HepG2 (cell line): Measurements from ENCODE around the gene PMEPA1. TPM values are rescaled to one million over a fixed set of nuclear protein-coding genes. Genes with fewer than 3 reads are reported as not detected.

ENCODE experiments used
- ATAC-seq: fragments of 200-7000 bp; cut with Tn5 transposase; 3 replicates; pipeline ENCODE4 v1.9.1; 2020; ENCODE audit warnings: mild to moderate bottlenecking, moderate library complexity
- BruUV-seq: library from RNA; stranded (reverse); fragments of 400-500 nt; replicated peaks from 2 replicates; lab custom pipeline; 2021; lab: Mats Ljungman, UMichigan
- CTCF ChIA-PET: fragments of 300-600 bp; formaldehyde crosslinking; extraction: SDS; loops from one replicate; lab custom pipeline; 2021; ENCODE audit warnings: low total read pairs, inconsistent platforms, low intra/inter-chr PET ratio; lab: Yijun Ruan, JAX
- POLR2A ChIA-PET: fragments of 350-600 bp; sonication (Branson Sonifier 250); formaldehyde crosslinking; loops from one replicate; lab custom pipeline; 2020; ENCODE audit warnings: antibody characterized with exemption, inconsistent platforms; lab: Yijun Ruan, JAX
- DNase-seq: peaks from one replicate; pipeline ENCODE4 v3.0.0-alpha.2; 2015; ENCODE audit warnings: low spot score
- FAIRE-seq: peaks from 3 replicates; lab custom pipeline; 2011; peaks lifted over from hg19 to GRCh38; lab: Jason Lieb, UNC
- H2AFZ ChIP-seq: one replicate; pipeline ENCODE4 v1.6.1; 2011; ENCODE audit warnings: low read length, inconsistent platforms
- H3K27ac ChIP-seq: fragments of 300-600 bp; 3 replicates; pipeline ENCODE4 v1.8.0; 2011; ENCODE audit warnings: mixed run types, mild to moderate bottlenecking, mixed read lengths, low read length, inconsistent platforms; ENCODE audit not compliant: insufficient read depth; ENCODE audit errors: extremely low read length
- H3K27me3 ChIP-seq, 2 experiments: fragments of 200-600 bp in 1 of 2; 2 replicates in 1 of 2; 3 replicates in 1 of 2; pipeline versions ENCODE4 v1.6.0 to v1.8.0; 2011; ENCODE audit warnings: low read length in 2 of 2, mild to moderate bottlenecking in 2 of 2, moderate library complexity in 2 of 2, inconsistent platforms in 1 of 2; ENCODE audit not compliant: insufficient read depth in 2 of 2, control insufficient read depth in 1 of 2
- H3K36me3 ChIP-seq, 2 experiments: fragments of 200-600 bp in 1 of 2; replicated peaks in 1 of 2; 2 replicates in 1 of 2; 3 replicates in 1 of 2; pipeline versions ENCODE4 v1.5.1 to v1.8.0; 2011; ENCODE audit warnings: low read length in 2 of 2, inconsistent platforms in 1 of 2; ENCODE audit not compliant: insufficient read depth in 2 of 2, control insufficient read depth in 1 of 2
- H3K4me1 ChIP-seq: 2 replicates; pipeline ENCODE4 v1.5.1; 2012; ENCODE audit warnings: low read length, inconsistent platforms; ENCODE audit not compliant: insufficient read depth
- H3K4me2 ChIP-seq: 2 replicates; pipeline ENCODE4 v1.6.0; 2011; ENCODE audit warnings: low read depth, low read length, inconsistent platforms
- H3K4me3 ChIP-seq, 3 experiments: fragments of 200-600 bp in 1 of 3; sonication (generic), shearing (Covaris generic) in 1 of 3; replicated peaks in 1 of 3; 2 replicates each; pipeline ENCODE4 v1.5.1; 2011 to 2016; ENCODE audit warnings: low read length in 3 of 3, inconsistent platforms in 2 of 3, low read depth in 2 of 3, mild to moderate bottlenecking in 2 of 3, control low read depth in 1 of 3, mixed read lengths in 1 of 3; ENCODE audit not compliant: insufficient read depth in 1 of 3
- H3K79me2 ChIP-seq: one replicate; pipeline ENCODE4 v1.6.1; 2011; ENCODE audit warnings: low read length, inconsistent platforms; ENCODE audit not compliant: insufficient read depth
- H3K9ac ChIP-seq: 2 replicates; pipeline ENCODE4 v1.6.0; 2011; ENCODE audit warnings: mild to moderate bottlenecking, low read depth, low read length, inconsistent platforms; ENCODE audit not compliant: insufficient read depth
- H3K9me3 ChIP-seq: 2 replicates; pipeline ENCODE4 v1.5.1; 2012; ENCODE audit warnings: mild to moderate bottlenecking, low read length
- H4K20me1 ChIP-seq: 2 replicates; pipeline ENCODE4 v1.6.0; 2011; ENCODE audit warnings: inconsistent platforms, mild to moderate bottlenecking, low read length, moderate library complexity; ENCODE audit not compliant: insufficient read depth
- DPF2 ChIP-seq: sonication (generic); formaldehyde crosslinking; IDR thresholded peaks from 2 replicates; pipeline ENCODE4 v1.4.0; 2020; ENCODE audit warnings: mild to moderate bottlenecking, low read depth, missing genetic modification reagents, borderline replicate concordance
- RARA ChIP-seq: IDR thresholded peaks from 2 replicates; pipeline ENCODE4 v1.6.1; 2016; ENCODE audit warnings: missing genetic modification reagents, missing compliant biosample characterization
- SP2 ChIP-seq: sonication (generic); formaldehyde crosslinking; IDR thresholded peaks from 2 replicates; pipeline ENCODE4 v1.5.1; 2020; ENCODE audit warnings: mild to moderate bottlenecking, missing genetic modification reagents
- TOPORS ChIP-seq: sonication (generic); formaldehyde crosslinking; IDR thresholded peaks from 2 replicates; pipeline ENCODE4 v1.8.0; 2023; ENCODE audit warnings: mild to moderate bottlenecking, missing genetic modification reagents
- ZNF232 ChIP-seq: sonication (generic); formaldehyde crosslinking; IDR thresholded peaks from 2 replicates; pipeline ENCODE4 v1.4.0; 2020; ENCODE audit warnings: missing genetic modification reagents, borderline replicate concordance
- WGBS: methylation state at CpG from one replicate; pipeline ENCODE4 v1.1.6; 2017; ENCODE audit warnings: low lambda C conversion rate; 5-methylcytosine and 5-hydroxymethylcytosine counted together
- in situ Hi-C: cut with HindIII; loops from 2 replicates; pipeline ENCODE4 v1.10.0; 2017; ENCODE audit warnings: low pct_unique_long_range_greater_than_20kb; ENCODE audit not compliant: extremely low pct_ligation_motif_present
- intact Hi-C: fragments of 100-400 bp; cut with micrococcal nuclease; formaldehyde crosslinking; loops from one replicate; pipeline ENCODE4 v1.10.0; 2022; ENCODE audit not compliant: unreplicated experiment
- polyA plus RNA-seq, 8 experiments: library from polyadenylated mRNA; depleted of rRNA in 3 of 8; stranded (reverse) in 7 of 8; unstranded in 1 of 8; fragments of >200 nt; fragmentation: Illumina TruSeq in 4 of 8; extraction: Trizol in 4 of 8; gene quantifications; 2 replicates each; pipeline versions ENCODE4 v1.2.1 to v1.2.3, GENCODE V29; 2011 to 2016; ENCODE audit warnings: low read depth in 4 of 8, missing spikeins in 1 of 8, mixed read lengths in 1 of 8; ENCODE audit not compliant: insufficient read depth in 1 of 8
- total RNA-seq, 5 experiments: library from RNA; depleted of rRNA; stranded (reverse); fragments of >200 nt; fragmentation: Illumina TruSeq; extraction: Trizol; gene quantifications; 2 replicates each; pipeline ENCODE4 v1.2.3, GENCODE V29; 2016; ENCODE audit warnings: low read depth in 1 of 5
- TF ChIP-seq, protein P1 (sequence below): sonication (generic); formaldehyde crosslinking; IDR thresholded peaks from 2 replicates; pipeline ENCODE4 v1.5.0; 2020; ENCODE audit warnings: mild to moderate bottlenecking, missing genetic modification reagents, moderate library complexity
- TF ChIP-seq, protein P2 (sequence below): sonication (generic); formaldehyde crosslinking; IDR thresholded peaks from 2 replicates; pipeline ENCODE4 v1.5.1; 2020; ENCODE audit warnings: mild to moderate bottlenecking, missing genetic modification reagents, moderate library complexity
- TF ChIP-seq, protein P3 (sequence below): sonication (generic); formaldehyde crosslinking; IDR thresholded peaks from 2 replicates; pipeline ENCODE4 v1.4.0; 2020; ENCODE audit warnings: missing genetic modification reagents

The PMEPA1 gene
- total and polyA plus RNA-seq, 2 of the 13 experiments (the other 11 are each of a cell fraction or from before 2014, with no cell fraction given): not detected

DNA sequence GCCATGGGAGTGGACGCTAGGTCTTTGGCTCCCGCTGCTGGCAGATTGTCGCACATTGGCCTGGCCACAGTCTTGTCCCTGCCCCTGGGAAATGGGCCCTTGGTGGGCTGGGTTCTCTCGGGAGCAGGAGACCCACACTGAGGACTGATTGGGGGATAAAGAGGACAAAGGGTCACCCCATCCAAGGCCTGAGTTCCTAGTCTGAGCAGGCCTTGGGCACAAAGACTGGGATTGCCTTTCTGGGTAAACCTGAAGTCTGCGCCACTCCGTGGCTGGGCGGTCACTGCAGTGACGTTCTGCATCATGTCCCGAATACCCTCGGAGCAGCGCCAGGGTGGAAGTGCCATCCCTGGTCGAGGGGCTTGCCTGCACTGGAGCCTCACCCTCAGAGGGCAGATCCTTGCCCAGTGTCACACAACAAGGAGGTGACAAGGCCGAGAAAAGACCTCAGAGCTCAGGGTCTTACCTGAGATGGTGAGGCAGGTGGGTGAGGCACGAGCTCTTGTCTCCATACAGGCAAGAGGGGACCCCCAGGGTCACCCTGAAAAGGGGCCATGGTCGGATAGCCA is 53.5 kb downstream of the PMEPA1 start:
- intact Hi-C loops: no loop called here
- CTCF ChIA-PET: interaction anchor here (2.6 kb wide), 1 partner anchor 523 kb away, joined by 18 read pairs; no protein-coding TSS in a partner anchor
- Histone ChIP-seq H3K36me3 (no peaks in the 10 kb centered on the region), H3K27me3 (peaks cover 34 to 97% of the 10 kb centered on the region in 2 experiments), H3K27ac (no peak overlapping the region), H3K4me3 (no peak overlapping the region), H2AFZ (no peak overlapping the region)
- no peak for TF ChIP-seq TOPORS (CRISPR knock-in tag)
- TF ChIP-seq, protein P1, sequence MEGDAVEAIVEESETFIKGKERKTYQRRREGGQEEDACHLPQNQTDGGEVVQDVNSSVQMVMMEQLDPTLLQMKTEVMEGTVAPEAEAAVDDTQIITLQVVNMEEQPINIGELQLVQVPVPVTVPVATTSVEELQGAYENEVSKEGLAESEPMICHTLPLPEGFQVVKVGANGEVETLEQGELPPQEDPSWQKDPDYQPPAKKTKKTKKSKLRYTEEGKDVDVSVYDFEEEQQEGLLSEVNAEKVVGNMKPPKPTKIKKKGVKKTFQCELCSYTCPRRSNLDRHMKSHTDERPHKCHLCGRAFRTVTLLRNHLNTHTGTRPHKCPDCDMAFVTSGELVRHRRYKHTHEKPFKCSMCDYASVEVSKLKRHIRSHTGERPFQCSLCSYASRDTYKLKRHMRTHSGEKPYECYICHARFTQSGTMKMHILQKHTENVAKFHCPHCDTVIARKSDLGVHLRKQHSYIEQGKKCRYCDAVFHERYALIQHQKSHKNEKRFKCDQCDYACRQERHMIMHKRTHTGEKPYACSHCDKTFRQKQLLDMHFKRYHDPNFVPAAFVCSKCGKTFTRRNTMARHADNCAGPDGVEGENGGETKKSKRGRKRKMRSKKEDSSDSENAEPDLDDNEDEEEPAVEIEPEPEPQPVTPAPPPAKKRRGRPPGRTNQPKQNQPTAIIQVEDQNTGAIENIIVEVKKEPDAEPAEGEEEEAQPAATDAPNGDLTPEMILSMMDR (CRISPR knock-in tag): peak; percentile 20; the same call in 1 of the 2 replicates
- TF ChIP-seq, all 625 proteins: peak for 1
- no peaks in the 10 kb centered on the region for H3K9me3 ChIP-seq
- FAIRE-seq (no peak), DNase-seq (no peak), ATAC-seq (no peak)
- 9% methylated on average over 9 of the region's 15 CpGs for WGBS
- H3K9ac ChIP-seq: no peak overlapping the region
- peaks cover 3% of the 10 kb centered on the region; the same call in 1 of the 2 replicates for H4K20me1 ChIP-seq
- in situ Hi-C loops: loop anchor here (5.0 kb wide), 1 partner anchor 431 kb away; no protein-coding TSS in a partner anchor
- POLR2A ChIA-PET: no interaction called here
- peaks cover 13% of the 10 kb centered on the region for H3K4me1 ChIP-seq
- no TSS peak for BruUV-seq
- no peaks in the 10 kb centered on the region for H3K79me2 ChIP-seq
- no peak overlapping the region for H3K4me2 ChIP-seq

DNA sequence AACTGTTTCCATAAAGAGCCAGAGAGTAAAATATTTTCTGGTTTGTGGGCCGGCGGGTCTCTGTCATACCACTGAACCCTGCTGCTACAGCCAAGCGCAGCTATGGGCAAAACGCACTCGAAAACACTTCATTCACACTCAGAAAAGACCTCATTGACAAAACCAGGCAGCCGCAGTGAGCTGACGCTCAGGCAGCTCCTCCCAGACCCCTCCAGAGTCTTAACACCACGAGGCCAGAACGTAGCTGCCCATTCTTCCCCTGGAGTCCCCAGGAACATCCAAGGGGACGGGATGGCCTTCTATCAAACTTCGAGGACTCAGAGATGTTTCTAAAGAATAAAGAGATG is 54.0 kb downstream of the PMEPA1 start:
- Histone ChIP-seq H3K4me3 (no peak overlapping the region), H3K36me3 (no peaks in the 10 kb centered on the region), H3K4me1 (peaks cover 13% of the 10 kb centered on the region), H3K4me2 (no peak overlapping the region), H3K79me2 (no peaks in the 10 kb centered on the region), H3K9ac (no peak overlapping the region), H3K27me3 (peaks cover 35 to 97% of the 10 kb centered on the region in 2 experiments), H3K9me3 (no peaks in the 10 kb centered on the region), H2AFZ (no peak overlapping the region), H3K27ac (no peak overlapping the region), H4K20me1 (peaks cover 3% of the 10 kb centered on the region; the same call in 1 of the 2 replicates)
- POLR2A ChIA-PET: no interaction called here
- 21% methylated on average over 11 of the region's 11 CpGs for WGBS
- no TSS peak for BruUV-seq
- in situ Hi-C loops: loop anchor here (5.0 kb wide), 1 partner anchor 432 kb away; no protein-coding TSS in a partner anchor
- intact Hi-C loops: no loop called here
- ATAC-seq (no peak), FAIRE-seq (no peak), DNase-seq (no peak)
- CTCF ChIA-PET: interaction anchor here (1.9 to 2.6 kb wide), 2 partner anchors 430 to 524 kb away, joined by 6 to 18 read pairs; no protein-coding TSS in a partner anchor
- TF ChIP-seq, protein P2, sequence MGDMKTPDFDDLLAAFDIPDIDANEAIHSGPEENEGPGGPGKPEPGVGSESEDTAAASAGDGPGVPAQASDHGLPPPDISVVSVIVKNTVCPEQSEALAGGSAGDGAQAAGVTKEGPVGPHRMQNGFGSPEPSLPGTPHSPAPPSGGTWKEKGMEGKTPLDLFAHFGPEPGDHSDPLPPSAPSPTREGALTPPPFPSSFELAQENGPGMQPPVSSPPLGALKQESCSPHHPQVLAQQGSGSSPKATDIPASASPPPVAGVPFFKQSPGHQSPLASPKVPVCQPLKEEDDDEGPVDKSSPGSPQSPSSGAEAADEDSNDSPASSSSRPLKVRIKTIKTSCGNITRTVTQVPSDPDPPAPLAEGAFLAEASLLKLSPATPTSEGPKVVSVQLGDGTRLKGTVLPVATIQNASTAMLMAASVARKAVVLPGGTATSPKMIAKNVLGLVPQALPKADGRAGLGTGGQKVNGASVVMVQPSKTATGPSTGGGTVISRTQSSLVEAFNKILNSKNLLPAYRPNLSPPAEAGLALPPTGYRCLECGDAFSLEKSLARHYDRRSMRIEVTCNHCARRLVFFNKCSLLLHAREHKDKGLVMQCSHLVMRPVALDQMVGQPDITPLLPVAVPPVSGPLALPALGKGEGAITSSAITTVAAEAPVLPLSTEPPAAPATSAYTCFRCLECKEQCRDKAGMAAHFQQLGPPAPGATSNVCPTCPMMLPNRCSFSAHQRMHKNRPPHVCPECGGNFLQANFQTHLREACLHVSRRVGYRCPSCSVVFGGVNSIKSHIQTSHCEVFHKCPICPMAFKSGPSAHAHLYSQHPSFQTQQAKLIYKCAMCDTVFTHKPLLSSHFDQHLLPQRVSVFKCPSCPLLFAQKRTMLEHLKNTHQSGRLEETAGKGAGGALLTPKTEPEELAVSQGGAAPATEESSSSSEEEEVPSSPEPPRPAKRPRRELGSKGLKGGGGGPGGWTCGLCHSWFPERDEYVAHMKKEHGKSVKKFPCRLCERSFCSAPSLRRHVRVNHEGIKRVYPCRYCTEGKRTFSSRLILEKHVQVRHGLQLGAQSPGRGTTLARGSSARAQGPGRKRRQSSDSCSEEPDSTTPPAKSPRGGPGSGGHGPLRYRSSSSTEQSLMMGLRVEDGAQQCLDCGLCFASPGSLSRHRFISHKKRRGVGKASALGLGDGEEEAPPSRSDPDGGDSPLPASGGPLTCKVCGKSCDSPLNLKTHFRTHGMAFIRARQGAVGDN (CRISPR knock-in tag): no peak
- TF ChIP-seq SP2 (CRISPR knock-in tag): no peak
- TF ChIP-seq ZNF232 (CRISPR knock-in tag): no peak
- TF ChIP-seq DPF2: no peak
- TF ChIP-seq, protein P3, sequence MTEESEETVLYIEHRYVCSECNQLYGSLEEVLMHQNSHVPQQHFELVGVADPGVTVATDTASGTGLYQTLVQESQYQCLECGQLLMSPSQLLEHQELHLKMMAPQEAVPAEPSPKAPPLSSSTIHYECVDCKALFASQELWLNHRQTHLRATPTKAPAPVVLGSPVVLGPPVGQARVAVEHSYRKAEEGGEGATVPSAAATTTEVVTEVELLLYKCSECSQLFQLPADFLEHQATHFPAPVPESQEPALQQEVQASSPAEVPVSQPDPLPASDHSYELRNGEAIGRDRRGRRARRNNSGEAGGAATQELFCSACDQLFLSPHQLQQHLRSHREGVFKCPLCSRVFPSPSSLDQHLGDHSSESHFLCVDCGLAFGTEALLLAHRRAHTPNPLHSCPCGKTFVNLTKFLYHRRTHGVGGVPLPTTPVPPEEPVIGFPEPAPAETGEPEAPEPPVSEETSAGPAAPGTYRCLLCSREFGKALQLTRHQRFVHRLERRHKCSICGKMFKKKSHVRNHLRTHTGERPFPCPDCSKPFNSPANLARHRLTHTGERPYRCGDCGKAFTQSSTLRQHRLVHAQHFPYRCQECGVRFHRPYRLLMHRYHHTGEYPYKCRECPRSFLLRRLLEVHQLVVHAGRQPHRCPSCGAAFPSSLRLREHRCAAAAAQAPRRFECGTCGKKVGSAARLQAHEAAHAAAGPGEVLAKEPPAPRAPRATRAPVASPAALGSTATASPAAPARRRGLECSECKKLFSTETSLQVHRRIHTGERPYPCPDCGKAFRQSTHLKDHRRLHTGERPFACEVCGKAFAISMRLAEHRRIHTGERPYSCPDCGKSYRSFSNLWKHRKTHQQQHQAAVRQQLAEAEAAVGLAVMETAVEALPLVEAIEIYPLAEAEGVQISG (CRISPR knock-in tag): no peak
- TF ChIP-seq RARA (CRISPR knock-in tag): no peak
